Body of pancreas (tissue), 4 donors: ENCODE results near the gene ZNF281. TPM values are rescaled to one million over a fixed set of nuclear protein-coding genes. Genes with fewer than 3 reads are reported as not detected.
"Not testable (repeated sequence)": the region's sequence is repeated elsewhere in the genome, so short reads cannot be mapped to it uniquely, and the experiment has no call there.

Experiments
- ATAC-seq: fragments of 150-250 bp; one replicate; pipeline ENCODE4 v1.9.1; 2016
- DNase-seq, 4 donors: peaks; one replicate each; pipeline ENCODE4 v3.0.0-alpha.2; 2019
- H3K27ac ChIP-seq, 4 donors: fragments of 200-600 bp; sonication (generic); 1 replicate in 3 of 4; 2 replicates in 1 of 4; pipeline versions ENCODE4 v1.5.1 to v1.6.1; 2016 to 2019; ENCODE audit warnings: mild to moderate bottlenecking in 1 of 4, mixed read lengths in 1 of 4, moderate library complexity in 1 of 4
- H3K27me3 ChIP-seq, 2 donors: fragments of 200-600 bp; sonication (generic); one replicate each; pipeline ENCODE4 v1.6.0; 2016; ENCODE audit warnings: mild to moderate bottlenecking in 1 of 2
- H3K36me3 ChIP-seq, 2 donors: fragments of 200-600 bp; sonication (generic); replicated peaks in 1 of 2; 2 replicates each; pipeline ENCODE4 v1.5.1; 2016; ENCODE audit warnings: low read depth in 2 of 2; ENCODE audit not compliant: insufficient read depth in 1 of 2
- H3K4me1 ChIP-seq: fragments of 200-600 bp; sonication (generic); one replicate; pipeline ENCODE4 v1.6.0; 2016
- H3K4me3 ChIP-seq, 2 donors: fragments of 200-600 bp; sonication (generic); 1 replicate in 1 of 2; 2 replicates in 1 of 2; pipeline ENCODE4 v1.5.1; 2016 to 2019
- H3K9me3 ChIP-seq, 3 donors: fragments of 200-600 bp; sonication (generic); 1 replicate in 2 of 3; 2 replicates in 1 of 3; pipeline ENCODE4 v1.5.1; 2016
- POLR2A ChIP-seq, 3 donors: fragments of 450-650 bp; IDR thresholded peaks; one replicate each; pipeline ENCODE4 v1.6.1; 2016; ENCODE audit warnings: antibody characterized with exemption in 3 of 3, mild to moderate bottlenecking in 2 of 3
- WGBS, 2 donors: methylation state at CpG; one replicate each; pipeline ENCODE4 v1.1.5; 2017; 5-methylcytosine and 5-hydroxymethylcytosine counted together
- intact Hi-C: fragments of 100-400 bp; cut with DNase I; formaldehyde crosslinking; loops from one replicate; pipeline ENCODE4 v1.15.1; 2023
- total RNA-seq, 2 donors: library from RNA; depleted of rRNA; stranded (reverse); fragments of >200 nt; gene quantifications; one replicate each; pipeline ENCODE4 v1.1.0, GENCODE V29; 2016
- TF ChIP-seq, protein P1 (sequence below), 7 experiments: fragments of 450-650 bp in 4 of 7; fragments of 200-600 bp in 3 of 7; sonication (generic) in 3 of 7; IDR thresholded peaks; one replicate each; pipeline ENCODE4 v1.5.1; 2016 to 2019; ENCODE audit warnings: antibody characterized with exemption in 7 of 7

Gene ZNF281
- total RNA-seq, 2 donors from 2014 or later = 6.5 to 7.9 TPM

DNA sequence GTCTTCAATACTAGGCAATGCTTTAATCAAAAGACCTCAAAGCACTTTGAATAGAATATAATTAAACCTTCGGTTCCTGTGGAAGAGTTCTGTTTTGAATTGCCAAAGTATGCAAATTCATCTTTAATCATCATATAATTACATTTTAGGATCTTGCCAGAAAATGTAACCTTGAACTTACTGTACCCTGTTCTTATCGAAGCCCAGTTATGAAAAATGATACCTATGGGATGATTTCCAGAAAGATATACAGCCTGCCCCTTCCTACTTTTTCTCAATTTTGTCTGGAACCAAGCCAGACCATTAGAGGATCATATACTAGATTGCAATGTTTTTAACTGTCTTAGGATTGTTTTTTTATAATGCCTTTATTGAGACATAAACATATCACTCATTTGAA is 34.0 kb upstream of the ZNF281 start:
- no peak overlapping the region for H3K4me3 ChIP-seq
- no peak for TF ChIP-seq POLR2A (IDR thresholded peaks at IDR 0.05)
- TF ChIP-seq, protein P1, sequence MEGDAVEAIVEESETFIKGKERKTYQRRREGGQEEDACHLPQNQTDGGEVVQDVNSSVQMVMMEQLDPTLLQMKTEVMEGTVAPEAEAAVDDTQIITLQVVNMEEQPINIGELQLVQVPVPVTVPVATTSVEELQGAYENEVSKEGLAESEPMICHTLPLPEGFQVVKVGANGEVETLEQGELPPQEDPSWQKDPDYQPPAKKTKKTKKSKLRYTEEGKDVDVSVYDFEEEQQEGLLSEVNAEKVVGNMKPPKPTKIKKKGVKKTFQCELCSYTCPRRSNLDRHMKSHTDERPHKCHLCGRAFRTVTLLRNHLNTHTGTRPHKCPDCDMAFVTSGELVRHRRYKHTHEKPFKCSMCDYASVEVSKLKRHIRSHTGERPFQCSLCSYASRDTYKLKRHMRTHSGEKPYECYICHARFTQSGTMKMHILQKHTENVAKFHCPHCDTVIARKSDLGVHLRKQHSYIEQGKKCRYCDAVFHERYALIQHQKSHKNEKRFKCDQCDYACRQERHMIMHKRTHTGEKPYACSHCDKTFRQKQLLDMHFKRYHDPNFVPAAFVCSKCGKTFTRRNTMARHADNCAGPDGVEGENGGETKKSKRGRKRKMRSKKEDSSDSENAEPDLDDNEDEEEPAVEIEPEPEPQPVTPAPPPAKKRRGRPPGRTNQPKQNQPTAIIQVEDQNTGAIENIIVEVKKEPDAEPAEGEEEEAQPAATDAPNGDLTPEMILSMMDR (IDR thresholded peaks at IDR 0.05) = no peak
- H3K9me3 ChIP-seq = no peaks in the 10 kb centered on the region
- no peaks in the 10 kb centered on the region for H3K36me3 ChIP-seq
- no peaks in the 10 kb centered on the region for H3K4me1 ChIP-seq
- 29 to 36% methylated on average over 2 of the region's 2 CpGs for WGBS, 2 donors
- intact Hi-C loops = no loop called here
- DNase-seq = no peak
- no peak overlapping the region for H3K27ac ChIP-seq
- H3K27me3 ChIP-seq = no peaks in the 10 kb centered on the region
- no peak for ATAC-seq

DNA sequence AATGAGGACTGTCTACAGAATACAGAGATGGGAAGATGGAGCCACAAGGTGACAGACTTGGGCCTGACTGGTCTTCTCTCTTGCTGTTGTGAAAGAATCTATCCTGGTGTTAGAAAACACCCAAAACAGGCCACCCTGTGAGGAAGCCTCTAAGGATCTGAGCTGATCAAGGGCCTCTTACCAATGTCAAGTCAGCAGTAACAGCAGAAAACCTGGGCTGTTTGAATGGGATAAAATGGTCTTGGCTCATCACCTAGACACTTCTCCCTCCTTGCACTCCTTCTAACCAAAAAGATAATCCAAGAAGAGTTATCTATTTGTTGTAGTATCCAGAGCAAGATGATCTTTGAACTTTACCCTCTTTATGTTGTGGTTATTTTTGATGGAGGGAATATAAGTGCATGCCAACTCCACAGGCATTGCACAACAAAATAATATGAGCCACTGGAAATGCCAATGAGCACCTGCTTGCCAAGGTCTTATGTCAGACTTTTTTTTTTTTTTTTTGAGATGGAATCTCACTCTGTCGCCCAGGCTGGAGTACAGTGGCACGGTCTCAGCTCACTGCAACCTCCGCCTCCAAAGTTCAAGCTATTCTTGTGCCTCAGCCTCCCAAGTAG is 32.8 kb upstream of the ZNF281 start:
- intact Hi-C loops = no loop called here
- ATAC-seq (no peak), DNase-seq (no peak)
- Histone ChIP-seq H3K4me3 (no peak overlapping the region), H3K4me1 (no peaks in the 10 kb centered on the region), H3K27me3 (no peaks in the 10 kb centered on the region), H3K27ac (no peak overlapping the region), H3K36me3 (no peaks in the 10 kb centered on the region), H3K9me3 (no peaks in the 10 kb centered on the region)
- WGBS, 2 donors = 64 to 74% methylated on average over 3 of the region's 3 CpGs
- TF ChIP-seq, protein P1 (IDR thresholded peaks at IDR 0.05) = no peak
- no peak for TF ChIP-seq POLR2A (IDR thresholded peaks at IDR 0.05)

DNA sequence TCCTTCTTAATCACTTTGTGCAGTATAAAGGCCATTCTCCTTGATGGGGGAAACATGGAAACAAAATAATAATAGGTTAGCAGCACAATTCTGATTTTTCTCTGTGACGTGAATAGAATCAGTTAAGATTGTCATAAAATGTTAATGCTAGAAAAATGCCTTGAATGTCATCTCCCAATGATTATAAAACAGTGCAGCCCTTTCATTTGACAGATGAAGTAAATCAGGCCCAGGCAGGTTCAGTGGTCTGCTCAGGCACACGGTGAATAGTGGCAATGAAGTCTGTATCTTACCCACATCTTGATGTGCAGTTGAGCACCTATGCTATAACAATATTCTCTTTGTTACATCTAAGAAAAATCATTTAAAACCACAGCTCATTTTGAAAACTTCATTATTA is 32.2 kb upstream of the ZNF281 start:
- ATAC-seq (no peak), DNase-seq (no peak)
- 54 to 75% methylated on average over 2 of the region's 2 CpGs for WGBS, 2 donors
- H3K36me3 ChIP-seq = no peaks in the 10 kb centered on the region
- H3K4me1 ChIP-seq = no peaks in the 10 kb centered on the region
- no peak for TF ChIP-seq POLR2A (IDR thresholded peaks at IDR 0.05)
- TF ChIP-seq, protein P1 (IDR thresholded peaks at IDR 0.05) = no peak
- no peak overlapping the region for H3K27ac ChIP-seq
- intact Hi-C loops = no loop called here
- H3K4me3 ChIP-seq = no peak overlapping the region
- H3K9me3 ChIP-seq = no peaks in the 10 kb centered on the region
- H3K27me3 ChIP-seq = no peaks in the 10 kb centered on the region

GRCh38 chr1:200438911-200439310 is 29.1 kb upstream of the ZNF281 start:
- no peak overlapping the region for H3K27ac ChIP-seq
- intact Hi-C loops = no loop called here
- H3K27me3 ChIP-seq = no peaks in the 10 kb centered on the region
- H3K9me3 ChIP-seq = no peaks in the 10 kb centered on the region
- no peak overlapping the region for H3K4me3 ChIP-seq
- ATAC-seq (no peak), DNase-seq (no peak)
- no peaks in the 10 kb centered on the region for H3K36me3 ChIP-seq
- peaks cover 5% of the 10 kb centered on the region for H3K4me1 ChIP-seq
- TF ChIP-seq, protein P1 (IDR thresholded peaks at IDR 0.05) = no peak
- TF ChIP-seq POLR2A (IDR thresholded peaks at IDR 0.05) = no peak
- WGBS, 2 donors = 85 to 89% methylated on average over 1 of the region's 1 CpG

DNA sequence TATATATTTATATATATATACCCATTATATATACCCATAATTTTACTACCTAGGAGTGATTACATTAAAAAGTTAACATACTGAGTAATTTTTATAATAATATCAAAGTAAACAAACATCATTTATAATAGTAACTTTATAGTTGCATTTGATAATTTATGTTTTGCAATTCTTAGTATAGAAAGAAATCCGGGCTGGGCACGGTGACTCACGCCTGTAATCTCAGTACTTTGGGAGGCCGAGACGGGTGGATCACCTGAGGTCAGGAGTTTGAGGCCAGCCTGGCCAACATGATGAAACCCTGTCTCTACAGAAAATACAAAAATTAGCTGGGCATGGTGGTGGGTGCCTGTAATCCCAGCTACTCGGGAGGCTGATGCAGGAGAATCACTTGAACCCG is 28.6 kb upstream of the ZNF281 start:
- H3K9me3 ChIP-seq, H3K36me3 ChIP-seq, ATAC-seq, H3K4me1 ChIP-seq, intact Hi-C loops, DNase-seq, H3K27ac ChIP-seq, H3K4me3 ChIP-seq, H3K27me3 ChIP-seq: not testable (repeated sequence)
- WGBS, 2 donors = 91 to 96% methylated on average over 7 of the region's 7 CpGs
